Dermis blood vessel endothelial cell (primary cell): Measurements from ENCODE around the gene UPF2. TPM values are rescaled to one million over a fixed set of nuclear protein-coding genes. Genes with fewer than 3 reads are reported as not detected.
"Not testable (repeated sequence)": the region's sequence is repeated elsewhere in the genome, so short reads cannot be mapped to it uniquely, and the experiment has no call there.

Experiments
- DNase-seq: peaks from one replicate; pipeline ENCODE4 v3.0.0; 2010
- total RNA-seq: library from RNA; depleted of rRNA; stranded (reverse); fragments of >200 nt; gene quantifications from 2 replicates; pipeline ENCODE4 v1.2.3, GENCODE V29; 2014

The UPF2 gene, protein sequence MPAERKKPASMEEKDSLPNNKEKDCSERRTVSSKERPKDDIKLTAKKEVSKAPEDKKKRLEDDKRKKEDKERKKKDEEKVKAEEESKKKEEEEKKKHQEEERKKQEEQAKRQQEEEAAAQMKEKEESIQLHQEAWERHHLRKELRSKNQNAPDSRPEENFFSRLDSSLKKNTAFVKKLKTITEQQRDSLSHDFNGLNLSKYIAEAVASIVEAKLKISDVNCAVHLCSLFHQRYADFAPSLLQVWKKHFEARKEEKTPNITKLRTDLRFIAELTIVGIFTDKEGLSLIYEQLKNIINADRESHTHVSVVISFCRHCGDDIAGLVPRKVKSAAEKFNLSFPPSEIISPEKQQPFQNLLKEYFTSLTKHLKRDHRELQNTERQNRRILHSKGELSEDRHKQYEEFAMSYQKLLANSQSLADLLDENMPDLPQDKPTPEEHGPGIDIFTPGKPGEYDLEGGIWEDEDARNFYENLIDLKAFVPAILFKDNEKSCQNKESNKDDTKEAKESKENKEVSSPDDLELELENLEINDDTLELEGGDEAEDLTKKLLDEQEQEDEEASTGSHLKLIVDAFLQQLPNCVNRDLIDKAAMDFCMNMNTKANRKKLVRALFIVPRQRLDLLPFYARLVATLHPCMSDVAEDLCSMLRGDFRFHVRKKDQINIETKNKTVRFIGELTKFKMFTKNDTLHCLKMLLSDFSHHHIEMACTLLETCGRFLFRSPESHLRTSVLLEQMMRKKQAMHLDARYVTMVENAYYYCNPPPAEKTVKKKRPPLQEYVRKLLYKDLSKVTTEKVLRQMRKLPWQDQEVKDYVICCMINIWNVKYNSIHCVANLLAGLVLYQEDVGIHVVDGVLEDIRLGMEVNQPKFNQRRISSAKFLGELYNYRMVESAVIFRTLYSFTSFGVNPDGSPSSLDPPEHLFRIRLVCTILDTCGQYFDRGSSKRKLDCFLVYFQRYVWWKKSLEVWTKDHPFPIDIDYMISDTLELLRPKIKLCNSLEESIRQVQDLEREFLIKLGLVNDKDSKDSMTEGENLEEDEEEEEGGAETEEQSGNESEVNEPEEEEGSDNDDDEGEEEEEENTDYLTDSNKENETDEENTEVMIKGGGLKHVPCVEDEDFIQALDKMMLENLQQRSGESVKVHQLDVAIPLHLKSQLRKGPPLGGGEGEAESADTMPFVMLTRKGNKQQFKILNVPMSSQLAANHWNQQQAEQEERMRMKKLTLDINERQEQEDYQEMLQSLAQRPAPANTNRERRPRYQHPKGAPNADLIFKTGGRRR
- 21.8 and 31.6 TPM in 2 replicates for total RNA-seq

- peak; percentile 99 for DNase-seq
These were observed at the start of gene UPF2 for GRCh38 chr10:12042797-12043651. TSS of gene UPF2 (minus strand) at chr10:12042809. CDS start at chr10:12035423, 7,386 bp downstream.

GRCh38 chr10:12091421-12091820 lies 48.8 kb upstream of the UPF2 start:
- no peak for DNase-seq

- DNase-seq, result no peak
These were observed 46.3 kb upstream of the UPF2 start for GRCh38 chr10:12088919-12089318.

DNA sequence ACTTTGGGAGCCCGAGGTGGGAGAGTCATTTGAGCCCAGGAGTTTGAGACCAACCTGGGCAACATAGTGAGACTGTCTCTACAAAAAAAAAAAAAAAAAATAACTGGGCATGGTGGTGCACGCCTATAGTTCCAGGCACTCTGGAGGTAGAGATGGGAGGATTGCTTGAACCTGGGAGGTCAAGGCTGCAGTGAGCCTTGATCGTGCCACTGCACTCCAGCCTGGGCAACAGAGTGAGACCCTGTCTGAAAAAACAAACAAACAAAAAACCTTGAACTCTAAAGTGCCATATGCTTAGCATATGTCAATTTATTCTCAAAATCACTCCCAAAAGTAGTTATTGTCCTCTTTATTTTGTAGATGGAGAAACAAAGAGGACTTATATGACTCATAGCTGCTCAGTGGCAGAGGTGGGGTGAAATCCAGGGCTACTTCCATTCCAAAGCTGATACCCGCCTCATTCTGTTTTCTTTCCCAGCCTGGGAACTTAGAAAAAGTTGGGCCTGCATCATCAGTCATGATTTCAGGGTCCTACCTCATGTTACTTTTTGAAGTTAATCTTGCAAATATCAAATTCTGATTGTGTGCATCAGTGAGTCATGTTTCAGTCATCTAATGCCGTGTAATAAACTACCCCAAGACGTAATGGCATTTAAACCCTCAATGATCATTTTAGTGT lies 39.4 kb upstream of the UPF2 start:
- peak; percentile 20 for DNase-seq

DNA sequence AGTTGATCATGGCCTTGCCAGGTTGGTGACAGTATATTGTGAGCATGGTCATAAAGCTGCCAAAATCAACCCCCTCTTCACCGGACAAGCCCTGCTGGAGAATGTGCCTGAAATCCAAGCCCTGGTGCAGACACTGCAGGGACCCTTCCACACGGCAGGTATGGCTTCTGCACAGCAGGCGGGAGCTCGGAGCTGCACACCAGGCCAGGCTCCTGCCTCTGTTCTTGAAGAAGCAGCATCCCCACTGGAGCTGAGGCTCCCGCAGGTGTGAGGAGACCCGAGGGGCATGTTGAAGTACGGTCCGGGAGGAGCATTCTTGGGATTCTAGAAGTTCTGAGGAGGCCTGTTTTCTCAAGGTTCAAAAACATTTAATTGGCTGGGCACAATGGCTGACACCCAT lies 38.9 kb upstream of the UPF2 start:
- no peak for DNase-seq

- DNase-seq, result no peak
These were observed 35.1 kb upstream of the UPF2 start for GRCh38 chr10:12077580-12078180.

GRCh38 chr10:12073526-12073925 lies 30.9 kb upstream of the UPF2 start:
- no peak for DNase-seq

DNA sequence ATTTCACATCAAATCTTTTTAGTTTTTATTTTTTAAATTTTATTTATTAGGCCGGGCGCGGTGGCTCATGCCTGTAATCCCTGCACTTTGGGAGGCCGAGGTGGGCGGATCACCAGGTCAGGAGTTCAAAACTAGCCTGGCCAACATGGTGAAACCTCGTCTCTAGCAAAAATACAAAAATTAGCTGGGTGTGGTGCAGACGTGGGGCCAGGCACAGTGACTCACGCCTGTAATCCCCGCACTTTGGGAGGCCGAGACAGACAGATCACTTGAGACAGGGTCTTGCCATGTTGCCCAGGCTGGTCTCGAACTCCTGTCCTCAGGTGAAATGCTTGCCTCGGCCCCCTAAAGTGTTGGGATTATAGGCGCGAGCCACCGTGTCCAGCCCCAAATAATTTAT lies 28.8 kb upstream of the UPF2 start:
- not testable (repeated sequence) for DNase-seq

GRCh38 chr10:12068449-12069269 lies 26.1 kb upstream of the UPF2 start, which contains the start of gene DHTKD1:
TSS of gene DHTKD1 (plus strand) at chr10:12068954. CDS start at chr10:12069034, 80 bp downstream.
- peak; percentile 98 for DNase-seq

DNA sequence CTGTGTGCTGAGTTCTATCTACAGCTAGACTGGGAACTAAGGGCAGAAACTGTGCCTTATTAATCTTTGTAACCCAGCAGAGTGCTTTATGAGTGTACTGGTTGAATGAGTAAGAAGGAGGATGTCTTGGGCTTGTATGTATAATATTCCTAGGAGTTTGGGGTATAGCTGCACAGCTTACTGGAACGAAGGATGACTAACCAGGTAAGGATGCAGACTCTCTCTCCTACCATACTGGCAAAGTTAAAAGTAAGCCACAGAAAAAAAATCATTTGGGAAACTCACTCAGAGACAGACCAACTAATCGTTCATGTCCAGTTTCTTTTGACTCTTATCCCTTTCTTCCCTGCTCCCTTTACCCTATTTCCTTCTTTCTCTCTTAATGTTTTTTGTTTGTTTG lies 24.7 kb upstream of the UPF2 start:
- DNase-seq, result no peak

GRCh38 chr10:12063483-12063818 lies 20.8 kb upstream of the UPF2 start:
- no peak for DNase-seq

GRCh38 chr10:12062754-12063482 lies 20.3 kb upstream of the UPF2 start:
- DNase-seq, result no peak

DNA sequence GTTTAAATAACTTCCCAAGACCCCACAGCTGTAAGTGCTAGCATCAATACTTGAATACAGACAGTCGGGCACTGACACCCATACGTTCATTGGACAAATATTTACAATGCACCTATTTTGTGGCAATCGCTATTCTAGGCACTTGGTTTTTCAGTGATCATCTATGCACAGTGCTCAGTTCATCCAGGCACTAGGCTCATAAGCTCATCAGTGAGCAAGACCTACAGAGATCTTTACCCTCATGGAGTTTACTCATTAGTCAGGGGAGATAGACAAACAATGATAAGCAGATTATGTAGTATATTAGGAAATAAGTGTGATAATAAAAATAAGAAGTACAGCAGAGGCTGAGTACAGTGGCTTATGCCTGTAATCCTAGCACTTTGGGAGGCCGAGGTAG lies 18.5 kb upstream of the UPF2 start:
- no peak for DNase-seq

GRCh38 chr10:12056748-12057147 lies 14.1 kb upstream of the UPF2 start:
- DNase-seq, result no peak

DNA sequence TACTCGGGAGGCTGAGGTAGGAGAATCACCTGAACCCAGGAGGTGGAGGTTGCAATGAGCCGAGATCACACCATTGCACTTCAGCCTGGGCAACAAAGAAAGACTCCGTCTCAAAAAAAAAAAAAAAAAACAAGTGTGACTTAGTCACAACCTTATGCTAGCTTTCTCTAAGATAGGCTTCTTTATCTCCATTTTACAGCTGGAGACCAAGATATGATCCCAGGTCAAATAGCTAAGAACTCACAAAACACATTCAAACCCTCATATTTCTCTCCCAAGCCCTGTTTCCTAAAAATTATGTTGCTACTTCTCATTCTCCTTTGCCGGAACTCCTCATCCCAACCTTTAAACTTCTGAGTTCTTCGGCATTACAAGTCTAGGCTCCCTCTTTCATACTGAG lies 13.1 kb upstream of the UPF2 start:
- DNase-seq, result no peak

GRCh38 chr10:12051241-12051640 lies 8.6 kb upstream of the UPF2 start:
- DNase-seq, result peak; percentile 16

- no peak for DNase-seq
These were observed 7.9 kb upstream of the UPF2 start for GRCh38 chr10:12050528-12050927.

DNA sequence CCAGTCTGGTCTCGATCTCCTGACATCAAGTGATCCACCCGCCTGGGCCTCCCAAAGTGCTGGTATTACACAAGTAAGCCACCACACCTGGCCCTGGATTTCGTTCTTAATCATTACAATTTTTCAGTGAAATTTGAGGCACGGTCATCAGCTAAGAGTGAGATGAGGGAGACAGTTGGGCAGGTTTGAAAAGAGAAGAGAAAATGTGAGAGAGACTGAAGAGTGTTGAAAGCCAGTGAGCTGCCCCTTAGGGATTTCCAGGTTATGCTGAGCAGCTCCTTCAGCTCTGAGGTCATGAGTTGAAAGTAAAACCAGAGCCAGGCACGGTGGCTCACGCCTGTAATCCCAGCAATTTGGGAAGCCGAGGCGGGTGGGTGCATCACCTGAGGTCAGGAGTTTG lies 5.9 kb upstream of the UPF2 start:
- DNase-seq, result no peak

- DNase-seq, result no peak
These were observed 3.0 kb upstream of the UPF2 start for GRCh38 chr10:12045596-12045995.
